ENCODE data around the gene PLXDC2. TPM values are rescaled to one million over a fixed set of nuclear protein-coding genes. Genes with fewer than 3 reads are reported as not detected.

PLXDC2 gene
- total RNA-seq, 1 experiment from 2014 or later: 0.20 TPM

GRCh38 chr10:19825700-19826099, 9.5 kb downstream of the PLXDC2 start:
- DNase-seq (ENCODE audit: low read depth, low spot score): no peak
- Histone ChIP-seq H3K79me2 (ENCODE audit: insufficient read depth, low read length) (no peaks in the 10 kb centered on the region), H3K4me3 (replicated peaks in 1 of 2; ENCODE audit: low read depth in 1 of 2, low read length in 2 of 2) (no peak overlapping the region), H4K20me1 (ENCODE audit: insufficient read depth) (no peaks in the 10 kb centered on the region; the same call in 1 of the 2 replicates), H3K27me3 (ENCODE audit: insufficient read depth, low read length) (no peaks in the 10 kb centered on the region), H3K4me2 (ENCODE audit: low read length) (no peak overlapping the region), H3K36me3 (ENCODE audit: control insufficient read depth in 1 of 2, insufficient read depth in 2 of 2, low read length in 2 of 2) (no peaks in the 10 kb centered on the region), H3K9me2 (ENCODE audit: insufficient read depth) (no peaks in the 10 kb centered on the region), H3K4me1 (ENCODE audit: control insufficient read depth in 1 of 2, insufficient read depth in 2 of 2, low read length in 2 of 2) (no peaks in the 10 kb centered on the region), H3K9ac (ENCODE audit: low read length) (no peak overlapping the region), H3K27ac (ENCODE audit: low read depth, low read length) (no peak overlapping the region), H3K9me3 (ENCODE audit: control insufficient read depth in 1 of 2, insufficient read depth in 1 of 2, low read depth in 1 of 2, low read length in 2 of 2) (peaks cover 6 to 14% of the 10 kb centered on the region in 2 experiments; a peak in 3 of 4 replicates), H2AFZ (ENCODE audit: low read depth, low read length, poor library complexity, severe bottlenecking) (no peak overlapping the region)
- intact Hi-C loops (cut with micrococcal nuclease): no loop called here
- ChIA-PET RAD21 (ENCODE audit: low non-redundant PET in 1 of 2, low total read pairs in 2 of 2, uncharacterized antibody in 2 of 2, unreplicated experiment in 2 of 2) (no interaction called here), POLR2A (no interaction called here), CTCF (no interaction called here)
- TF ChIP-seq POLR2AphosphoS5 (IDR thresholded peaks at IDR 0.05; ENCODE audit: low read depth, low read length) (no peak), JUND (IDR thresholded peaks at IDR 0.05) (no peak)
- no TSS peak for BruUV-seq (replicated peaks)
- ATAC-seq: no peak

GRCh38 chr10:19826712-19827111, 10.5 kb downstream of the PLXDC2 start:
- DNase-seq (ENCODE audit: low read depth, low spot score) (no peak), ATAC-seq (no peak)
- no peaks in the 10 kb centered on the region for H3K79me2 ChIP-seq (ENCODE audit: insufficient read depth, low read length)
- no peaks in the 10 kb centered on the region for H3K36me3 ChIP-seq (ENCODE audit: control insufficient read depth in 1 of 2, insufficient read depth in 2 of 2, low read length in 2 of 2)
- ChIA-PET RAD21 (ENCODE audit: low non-redundant PET in 1 of 2, low total read pairs in 2 of 2, uncharacterized antibody in 2 of 2, unreplicated experiment in 2 of 2) (no interaction called here), POLR2A (no interaction called here), CTCF (no interaction called here)
- H3K27ac ChIP-seq (ENCODE audit: low read depth, low read length): no peak overlapping the region
- no peak overlapping the region for H3K9ac ChIP-seq (ENCODE audit: low read length)
- no peaks in the 10 kb centered on the region; the same call in 1 of the 2 replicates for H4K20me1 ChIP-seq (ENCODE audit: insufficient read depth)
- no TSS peak for BruUV-seq (replicated peaks)
- H2AFZ ChIP-seq (ENCODE audit: low read depth, low read length, poor library complexity, severe bottlenecking): no peak overlapping the region
- H3K4me2 ChIP-seq (ENCODE audit: low read length): no peak overlapping the region
- H3K9me3 ChIP-seq (ENCODE audit: control insufficient read depth in 1 of 2, insufficient read depth in 1 of 2, low read depth in 1 of 2, low read length in 2 of 2): peaks cover 6 to 14% of the 10 kb centered on the region in 2 experiments; a peak in 3 of 4 replicates
- H3K4me3 ChIP-seq (replicated peaks in 1 of 2; ENCODE audit: low read depth in 1 of 2, low read length in 2 of 2): no peak overlapping the region
- no peaks in the 10 kb centered on the region for H3K9me2 ChIP-seq (ENCODE audit: insufficient read depth)
- no peaks in the 10 kb centered on the region for H3K4me1 ChIP-seq (ENCODE audit: control insufficient read depth in 1 of 2, insufficient read depth in 2 of 2, low read length in 2 of 2)
- intact Hi-C loops (cut with micrococcal nuclease): no loop called here
- H3K27me3 ChIP-seq (ENCODE audit: insufficient read depth, low read length): no peaks in the 10 kb centered on the region
- TF ChIP-seq TCF7L2 (IDR thresholded peaks at IDR 0.05; ENCODE audit: borderline replicate concordance, extremely low read depth, insufficient read depth, insufficient read length) (no peak), POLR2A (IDR thresholded peaks at IDR 0.05; ENCODE audit: borderline replicate concordance, extremely low read depth, insufficient read depth, insufficient read length) (no peak), CEBPB (IDR thresholded peaks at IDR 0.05; ENCODE audit: low read depth) (no peak), CTCF (IDR thresholded peaks at IDR 0.05 in 2 of 3, conservative IDR thresholded peaks at IDR 0.05 in 1 of 3; ENCODE audit: borderline replicate concordance in 1 of 3, insufficient read depth in 1 of 3, low read depth in 2 of 3, low read length in 2 of 3) (no peak), EGR1 (IDR thresholded peaks at IDR 0.05; ENCODE audit: low read depth) (no peak), ELF1 (IDR thresholded peaks at IDR 0.05; ENCODE audit: borderline replicate concordance, low read depth) (no peak), EZH2phosphoT487 (IDR thresholded peaks at IDR 0.05; ENCODE audit: borderline replicate concordance) (no peak), MAX (IDR thresholded peaks at IDR 0.05) (no peak), RAD21 (IDR thresholded peaks at IDR 0.05; ENCODE audit: low read depth) (no peak), SIN3A (IDR thresholded peaks at IDR 0.05; ENCODE audit: low read depth) (no peak), ZFX (IDR thresholded peaks at IDR 0.05) (no peak), CBX3 (IDR thresholded peaks at IDR 0.05; ENCODE audit: low read depth) (no peak), FOSL1 (IDR thresholded peaks at IDR 0.05; ENCODE audit: low read depth) (no peak), REST (IDR thresholded peaks at IDR 0.05; ENCODE audit: low read depth) (no peak), JUND (IDR thresholded peaks at IDR 0.05) (no peak)

Measured in HCT116 (cell line).